Stimulated activated CD4-positive, alpha-beta T cell treated with anti-CD3 and anti-CD28 coated beads, TNF-alpha, amount 100 ng/mL, for 24 hours (primary cell): Measurements from ENCODE around the gene SMIM5.
A peak's percentile ranks its signal among the peaks of the same experiment; 100 is the strongest.

Source experiments
- DNase-seq, 3 experiments: peaks; one replicate each; pipeline ENCODE4 v3.0.0-alpha.2; 2020; ENCODE audit warnings: low read depth in 3 of 3

Gene SMIM5

DNA sequence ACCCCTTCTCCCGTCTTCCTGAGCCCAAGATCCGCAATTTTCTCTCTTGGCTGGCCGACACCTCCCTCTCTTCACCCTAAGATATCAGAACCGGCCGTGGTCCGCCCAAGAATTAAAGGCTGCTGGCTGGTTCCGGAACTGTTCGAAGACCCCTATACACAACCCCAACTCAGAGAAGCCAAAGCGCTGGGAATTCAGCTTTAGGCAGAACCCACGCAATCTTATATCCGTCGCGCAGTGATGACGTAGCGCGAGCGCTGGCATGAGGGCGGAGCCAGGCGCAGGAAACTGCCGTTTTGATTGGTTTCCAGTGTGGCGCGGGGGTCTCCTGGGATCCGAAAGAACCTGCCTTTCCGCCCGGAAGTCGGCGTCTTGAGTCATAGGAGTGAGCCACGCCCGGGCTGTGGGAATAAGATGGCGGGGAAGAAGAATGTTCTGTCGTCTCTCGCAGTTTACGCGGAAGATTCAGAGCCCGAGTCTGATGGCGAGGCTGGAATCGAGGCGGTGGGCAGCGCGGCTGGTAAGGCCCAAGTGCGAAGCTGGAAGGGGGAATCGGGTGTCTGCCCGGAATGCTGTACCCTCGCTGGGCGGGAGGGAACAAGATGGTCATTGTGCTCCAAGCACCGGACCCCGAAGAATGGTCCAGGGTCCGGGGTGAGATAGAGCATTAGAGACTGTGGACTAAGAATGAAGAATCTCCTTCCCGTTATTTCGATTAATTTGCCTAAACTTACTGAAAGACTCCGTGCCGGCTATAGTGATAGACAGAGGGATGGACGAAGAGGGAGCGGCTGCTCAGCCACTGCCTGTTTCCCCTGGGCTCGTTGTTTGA lies 33.9 kb downstream of the SMIM5 start, which contains the start of the genes RECQL5 and SAP30BP:
TSS of gene RECQL5 (minus strand) at position 196 of the 832 bp plus-strand sequence. CDS start 597 bp downstream, outside the sequence.
TSS of gene SAP30BP (plus strand) at position 380 of the 832 bp plus-strand sequence. CDS start at position 415, 35 bp downstream.
- DNase-seq = peak; percentile 94 to 98 (median 96)

- no peak for DNase-seq
These were observed 34.6 kb downstream of the SMIM5 start for GRCh38 chr17:75667825-75668224.

DNA sequence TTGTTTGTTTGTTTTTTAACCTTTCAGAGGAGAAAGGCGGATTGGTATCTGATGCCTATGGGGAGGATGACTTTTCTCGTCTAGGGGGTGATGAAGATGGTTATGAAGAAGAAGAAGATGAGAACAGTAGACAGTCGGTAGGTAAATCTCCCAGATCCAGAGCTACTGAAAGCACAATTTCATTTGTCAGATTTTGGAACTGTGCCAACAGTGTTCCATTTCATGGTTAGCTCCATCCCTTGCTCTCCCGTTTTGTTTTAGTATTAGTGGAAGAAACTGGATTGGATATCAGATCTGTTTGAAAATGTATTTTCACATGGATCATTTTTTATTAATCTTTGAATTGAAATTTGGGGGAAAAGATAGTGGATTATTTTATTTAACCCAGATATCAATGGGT lies 35.3 kb downstream of the SMIM5 start:
- no peak for DNase-seq

DNA sequence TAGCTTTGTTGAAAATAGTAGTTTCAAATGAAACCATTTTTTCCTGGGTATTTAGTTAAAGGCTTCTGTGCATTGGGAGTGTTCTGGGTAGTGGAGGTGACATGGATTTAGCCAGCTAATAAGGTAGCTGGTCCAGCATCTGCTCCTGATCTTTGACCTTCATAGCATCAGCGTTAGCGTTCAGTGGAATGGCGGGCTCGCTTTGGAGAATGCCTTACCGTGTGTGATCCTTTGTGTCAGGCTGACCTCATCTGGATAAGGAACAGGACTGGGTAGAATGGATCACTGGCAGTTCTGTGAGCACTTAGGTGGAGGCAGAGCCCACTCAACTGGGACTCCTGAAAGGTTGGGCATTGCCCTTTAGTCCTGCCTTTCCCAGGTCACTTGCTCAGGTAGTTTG lies 37.6 kb downstream of the SMIM5 start:
- no peak for DNase-seq

GRCh38 chr17:75672011-75672410 lies 38.8 kb downstream of the SMIM5 start:
- no peak for DNase-seq

GRCh38 chr17:75673487-75673886 lies 40.3 kb downstream of the SMIM5 start:
- DNase-seq = no peak

DNA sequence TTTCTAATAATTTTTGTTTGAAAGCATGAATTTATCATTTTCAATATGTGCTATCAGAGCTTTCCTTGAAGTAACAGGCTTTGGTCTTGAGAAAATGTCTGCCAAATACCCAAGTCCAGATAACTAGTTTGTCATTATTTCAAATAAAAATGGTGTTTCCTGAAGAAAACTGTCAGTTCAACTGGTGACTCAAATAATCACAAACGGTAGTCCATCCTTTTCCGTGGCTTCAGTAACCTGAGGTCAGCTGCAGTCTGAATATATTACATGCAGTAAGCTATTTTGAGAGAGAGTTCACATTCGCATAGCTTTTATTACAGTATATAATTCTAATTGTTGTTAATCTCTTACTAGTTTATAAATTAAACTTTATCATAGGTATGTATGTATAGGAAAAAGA lies 43.2 kb downstream of the SMIM5 start:
- DNase-seq = no peak

- DNase-seq = no peak
These were observed 46.5 kb downstream of the SMIM5 start for GRCh38 chr17:75679706-75680211.

DNA sequence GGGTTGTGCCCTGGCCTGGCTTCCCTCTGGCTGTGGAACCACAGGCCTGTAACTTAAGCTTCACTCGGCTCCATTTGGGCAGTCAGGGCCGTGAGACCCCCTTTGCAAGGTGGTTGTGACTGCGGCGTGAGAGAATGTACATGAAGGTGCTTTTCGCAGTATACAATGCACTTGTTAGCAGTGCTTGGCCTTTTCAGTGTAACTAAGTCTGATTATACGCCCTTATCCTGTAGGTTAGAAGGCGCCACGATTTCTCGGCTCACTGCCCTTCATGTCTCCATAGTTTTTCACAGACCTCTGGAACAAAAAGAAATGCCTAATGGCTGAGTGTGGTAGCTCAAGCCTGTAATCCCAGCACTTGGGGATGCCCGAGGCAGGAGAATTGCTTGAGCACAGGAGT lies 47.2 kb downstream of the SMIM5 start:
- no peak for DNase-seq

- no peak for DNase-seq
These were observed 48.1 kb downstream of the SMIM5 start for GRCh38 chr17:75681289-75681688.

DNA sequence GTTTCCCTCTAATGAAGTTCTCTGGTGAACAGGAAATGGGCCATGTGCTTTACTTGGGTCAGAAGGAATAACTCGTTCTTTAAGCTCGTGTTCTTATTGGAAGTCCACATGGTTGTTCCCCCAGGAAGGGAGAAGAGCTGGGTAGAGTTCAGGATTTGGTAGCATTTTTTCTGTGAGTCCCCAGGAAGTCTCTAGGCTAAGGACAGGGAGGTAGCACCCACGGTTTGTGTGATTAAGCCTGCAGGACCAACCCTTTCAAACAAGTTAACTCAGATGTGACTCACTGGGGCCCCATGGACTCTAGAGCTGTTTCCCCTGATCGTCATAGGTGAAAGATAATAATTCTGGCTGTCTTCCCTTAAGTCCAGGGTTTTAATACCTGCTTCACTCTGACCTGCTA lies 50.3 kb downstream of the SMIM5 start:
- no peak for DNase-seq

DNA sequence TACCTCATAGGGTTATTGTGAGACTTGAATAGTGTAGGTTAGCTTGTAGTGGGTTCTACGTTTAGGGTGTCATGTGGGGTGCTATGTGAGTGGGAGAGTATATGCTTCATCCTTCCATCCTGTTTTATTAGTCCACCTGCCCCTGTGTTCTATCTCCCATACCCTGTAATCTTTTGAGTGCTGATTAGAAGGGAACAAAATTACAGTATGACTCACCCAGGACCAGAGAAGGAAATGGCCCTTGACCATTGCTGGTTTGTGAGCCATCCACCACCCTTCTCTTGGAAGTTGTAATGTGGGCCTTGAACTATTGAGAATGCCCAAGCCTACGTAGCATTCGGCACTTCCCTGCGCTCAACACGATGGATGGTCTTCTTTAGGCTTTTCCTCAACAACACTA lies 51.0 kb downstream of the SMIM5 start:
- DNase-seq = no peak

- DNase-seq = no peak
These were observed 51.7 kb downstream of the SMIM5 start for GRCh38 chr17:75684924-75685323.

- no peak for DNase-seq
These were observed 52.3 kb downstream of the SMIM5 start for GRCh38 chr17:75685499-75685898.

GRCh38 chr17:75688209-75688825 lies 55.1 kb downstream of the SMIM5 start:
- no peak for DNase-seq

GRCh38 chr17:75689441-75689873 lies 56.2 kb downstream of the SMIM5 start:
- peak in 1 of 3 experiments; percentile 19 for DNase-seq
